ENCODE results near the gene DACT3.

The DACT3 gene

GRCh38 chr19:46618670-46619231 is 42.2 kb downstream of the DACT3 start:
- DNase-seq (ENCODE audit: low read depth, low spot score) = no peak
- Histone ChIP-seq H3K4me1 (ENCODE audit: insufficient read depth, insufficient read length) (peaks cover 20% of the 10 kb centered on the region), H3K36me3 (ENCODE audit: insufficient read depth, insufficient read length, low read length) (no peaks in the 10 kb centered on the region), H3K4me3 (ENCODE audit: insufficient read length, low read depth) (no peak overlapping the region), H3K27me3 (ENCODE audit: insufficient read depth, insufficient read length) (peaks cover 3% of the 10 kb centered on the region), H3K9me3 (ENCODE audit: insufficient read depth, low read length) (no peaks in the 10 kb centered on the region), H3K9ac (ENCODE audit: insufficient read length, low read depth) (no peak overlapping the region)
- TF ChIP-seq ZNF274 (IDR thresholded peaks at IDR 0.05; ENCODE audit: low read depth, low read length) = no peak
- no peak for TF ChIP-seq YY1 (IDR thresholded peaks at IDR 0.05; ENCODE audit: insufficient read depth, insufficient read length)
- TF ChIP-seq SUZ12 (IDR thresholded peaks at IDR 0.05; ENCODE audit: extremely low read depth, insufficient read depth, insufficient read length) = no peak

DNA sequence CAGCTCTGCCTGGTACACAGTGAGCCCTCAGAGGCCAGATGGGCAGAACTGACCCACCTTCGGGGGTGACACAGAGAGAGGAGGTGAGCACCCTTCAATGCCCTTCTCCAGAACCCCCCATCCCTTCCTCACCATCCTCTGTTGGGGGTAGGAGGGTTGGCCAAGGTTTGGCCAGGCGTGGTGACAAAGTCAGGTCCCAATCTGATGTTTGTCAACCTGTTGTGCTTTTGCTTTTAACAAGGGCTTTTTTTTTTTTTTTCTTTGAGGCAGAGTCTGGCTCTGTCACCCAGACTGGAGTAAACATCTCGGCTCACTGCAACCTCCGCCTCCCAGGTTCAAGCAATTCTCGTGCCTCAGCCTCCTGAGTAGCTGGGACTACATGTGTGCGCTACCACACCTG is 43.4 kb downstream of the DACT3 start:
- Histone ChIP-seq H3K36me3 (ENCODE audit: insufficient read depth, insufficient read length, low read length) (no peaks in the 10 kb centered on the region), H3K4me1 (ENCODE audit: insufficient read depth, insufficient read length) (peaks cover 20% of the 10 kb centered on the region), H3K27me3 (ENCODE audit: insufficient read depth, insufficient read length) (peaks cover 3% of the 10 kb centered on the region), H3K4me3 (ENCODE audit: insufficient read length, low read depth) (no peak overlapping the region), H3K9ac (ENCODE audit: insufficient read length, low read depth) (no peak overlapping the region), H3K9me3 (ENCODE audit: insufficient read depth, low read length) (no peaks in the 10 kb centered on the region)
- DNase-seq (ENCODE audit: low read depth, low spot score) = no peak
- TF ChIP-seq SUZ12 (IDR thresholded peaks at IDR 0.05; ENCODE audit: extremely low read depth, insufficient read depth, insufficient read length) (no peak), ZNF274 (IDR thresholded peaks at IDR 0.05; ENCODE audit: low read depth, low read length) (no peak), YY1 (IDR thresholded peaks at IDR 0.05; ENCODE audit: insufficient read depth, insufficient read length) (no peak)

DNA sequence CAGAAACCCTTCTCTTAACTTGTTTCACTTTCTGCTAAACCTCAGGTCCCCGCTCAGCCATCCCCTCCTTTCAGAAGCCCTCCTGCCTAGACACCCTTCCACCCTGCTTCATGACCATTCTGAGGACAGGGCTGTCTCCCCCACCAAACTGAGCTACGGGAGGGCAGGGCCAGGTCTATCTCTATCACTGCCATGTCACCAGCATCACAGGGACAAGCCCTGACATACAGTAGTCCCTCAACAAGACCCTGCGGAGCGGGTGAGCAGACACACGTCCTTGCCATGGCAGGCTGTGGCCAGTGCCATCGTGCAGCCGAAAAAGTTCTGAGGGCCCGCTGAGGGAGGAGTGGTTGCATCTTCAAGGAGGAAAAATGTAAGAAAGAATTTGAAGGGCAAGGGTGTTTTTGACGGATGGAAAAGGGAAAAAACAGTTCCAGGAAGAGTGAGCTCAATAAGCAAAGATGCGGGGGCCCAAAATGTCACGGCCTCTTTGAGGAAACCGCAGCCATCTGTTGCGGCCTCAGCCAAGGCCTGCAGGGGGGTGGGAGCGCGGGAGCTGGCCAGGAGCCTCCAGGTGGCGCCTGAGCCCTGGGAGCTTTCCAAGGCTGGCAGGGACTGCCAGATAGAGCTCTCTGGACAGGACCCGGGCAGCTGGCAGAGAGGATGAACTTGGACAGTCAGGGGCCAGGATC is 44.2 kb downstream of the DACT3 start:
- no peak for DNase-seq (ENCODE audit: low read depth, low spot score)
- Histone ChIP-seq H3K27me3 (ENCODE audit: insufficient read depth, insufficient read length) (peaks cover 3% of the 10 kb centered on the region), H3K9ac (ENCODE audit: insufficient read length, low read depth) (no peak overlapping the region), H3K4me1 (ENCODE audit: insufficient read depth, insufficient read length) (peaks cover 20% of the 10 kb centered on the region), H3K4me3 (ENCODE audit: insufficient read length, low read depth) (no peak overlapping the region), H3K9me3 (ENCODE audit: insufficient read depth, low read length) (no peaks in the 10 kb centered on the region), H3K36me3 (ENCODE audit: insufficient read depth, insufficient read length, low read length) (no peaks in the 10 kb centered on the region)
- TF ChIP-seq SUZ12 (IDR thresholded peaks at IDR 0.05; ENCODE audit: extremely low read depth, insufficient read depth, insufficient read length) = no peak

GRCh38 chr19:46615966-46616365 is 45.0 kb downstream of the DACT3 start:
- Histone ChIP-seq H3K4me3 (ENCODE audit: insufficient read length, low read depth) (no peak overlapping the region), H3K9ac (ENCODE audit: insufficient read length, low read depth) (no peak overlapping the region), H3K4me1 (ENCODE audit: insufficient read depth, insufficient read length) (peaks cover 14% of the 10 kb centered on the region), H3K36me3 (ENCODE audit: insufficient read depth, insufficient read length, low read length) (peaks cover 1% of the 10 kb centered on the region), H3K9me3 (ENCODE audit: insufficient read depth, low read length) (no peaks in the 10 kb centered on the region), H3K27me3 (ENCODE audit: insufficient read depth, insufficient read length) (peaks cover 3% of the 10 kb centered on the region)
- no peak for DNase-seq (ENCODE audit: low read depth, low spot score)
- TF ChIP-seq ZNF274 (IDR thresholded peaks at IDR 0.05; ENCODE audit: low read depth, low read length) = no peak
- TF ChIP-seq YY1 (IDR thresholded peaks at IDR 0.05; ENCODE audit: insufficient read depth, insufficient read length) = no peak
- no peak for TF ChIP-seq SUZ12 (IDR thresholded peaks at IDR 0.05; ENCODE audit: extremely low read depth, insufficient read depth, insufficient read length)

DNA sequence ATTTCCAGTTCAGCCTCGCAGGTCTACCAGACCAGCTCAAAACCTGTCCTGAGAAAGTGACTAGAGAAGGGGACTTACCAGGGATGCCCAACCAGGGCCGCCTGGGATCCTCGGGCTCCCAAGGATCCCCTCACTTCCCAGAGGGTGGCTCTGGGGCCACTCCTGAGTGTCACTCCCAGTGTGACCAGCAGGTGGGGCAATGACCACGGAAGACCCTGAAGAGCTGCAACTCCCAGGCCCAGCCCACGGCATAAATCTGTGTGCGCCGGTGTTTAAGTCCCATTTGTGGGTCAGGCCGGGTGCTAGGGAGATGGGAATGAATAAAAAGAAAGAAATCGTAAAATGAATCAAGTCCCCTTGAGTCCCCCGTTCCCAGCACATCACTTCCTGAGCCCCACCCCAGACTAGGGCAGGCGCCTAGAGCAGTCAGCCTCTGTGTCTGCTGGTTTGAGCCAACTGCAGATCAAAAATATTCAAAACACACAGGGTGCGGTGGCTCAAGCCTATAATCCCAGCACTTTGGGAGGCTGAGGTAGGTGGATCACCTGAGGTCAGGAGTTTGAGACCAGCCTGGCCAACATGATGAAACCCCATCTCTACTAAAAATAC is 46.8 kb downstream of the DACT3 start:
- DNase-seq (ENCODE audit: low read depth, low spot score) = peak; percentile 48
- no peak overlapping the region for H3K4me3 ChIP-seq (ENCODE audit: insufficient read length, low read depth)
- peak overlapping the region; percentile 32 for H3K9ac ChIP-seq (ENCODE audit: insufficient read length, low read depth)
- peaks cover 17% of the 10 kb centered on the region for H3K36me3 ChIP-seq (ENCODE audit: insufficient read depth, insufficient read length, low read length)
- peaks cover 3% of the 10 kb centered on the region for H3K27me3 ChIP-seq (ENCODE audit: insufficient read depth, insufficient read length)
- TF ChIP-seq SUZ12 (IDR thresholded peaks at IDR 0.05; ENCODE audit: extremely low read depth, insufficient read depth, insufficient read length) (no peak), ZNF274 (IDR thresholded peaks at IDR 0.05; ENCODE audit: low read depth, low read length) (no peak), YY1 (IDR thresholded peaks at IDR 0.05; ENCODE audit: insufficient read depth, insufficient read length) (no peak)
- peaks cover 11% of the 10 kb centered on the region for H3K4me1 ChIP-seq (ENCODE audit: insufficient read depth, insufficient read length)
- H3K9me3 ChIP-seq (ENCODE audit: insufficient read depth, low read length) = no peaks in the 10 kb centered on the region

DNA sequence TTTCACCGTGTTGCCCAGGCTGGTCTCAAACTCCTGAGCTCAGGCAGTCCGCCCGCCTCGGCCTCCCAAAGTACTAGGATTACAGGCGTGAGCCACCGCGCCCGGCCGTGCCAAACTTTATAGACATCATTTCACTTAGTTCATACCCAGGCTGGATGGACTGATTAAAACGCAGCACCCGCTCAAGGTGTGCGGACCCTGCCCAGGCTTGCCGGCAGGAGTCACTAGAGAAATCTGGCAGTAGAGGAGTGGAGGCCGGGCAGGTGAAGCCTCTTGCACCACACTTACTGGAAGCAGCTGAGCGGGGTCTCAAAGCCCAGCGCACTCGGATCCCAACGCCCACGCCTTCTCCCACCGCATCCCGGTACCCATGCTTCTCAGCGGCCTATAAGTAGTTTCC is 47.5 kb downstream of the DACT3 start:
- Histone ChIP-seq H3K9me3 (ENCODE audit: insufficient read depth, low read length) (no peaks in the 10 kb centered on the region), H3K27me3 (ENCODE audit: insufficient read depth, insufficient read length) (peaks cover 3% of the 10 kb centered on the region), H3K4me1 (ENCODE audit: insufficient read depth, insufficient read length) (peaks cover 8% of the 10 kb centered on the region), H3K9ac (ENCODE audit: insufficient read length, low read depth) (no peak overlapping the region), H3K36me3 (ENCODE audit: insufficient read depth, insufficient read length, low read length) (peaks cover 24% of the 10 kb centered on the region), H3K4me3 (ENCODE audit: insufficient read length, low read depth) (no peak overlapping the region)
- no peak for DNase-seq (ENCODE audit: low read depth, low spot score)
- TF ChIP-seq YY1 (IDR thresholded peaks at IDR 0.05; ENCODE audit: insufficient read depth, insufficient read length) (no peak), SUZ12 (IDR thresholded peaks at IDR 0.05; ENCODE audit: extremely low read depth, insufficient read depth, insufficient read length) (no peak), ZNF274 (IDR thresholded peaks at IDR 0.05; ENCODE audit: low read depth, low read length) (no peak)

- Histone ChIP-seq H3K9ac (ENCODE audit: insufficient read length, low read depth) (no peak overlapping the region), H3K9me3 (ENCODE audit: insufficient read depth, low read length) (no peaks in the 10 kb centered on the region), H3K36me3 (ENCODE audit: insufficient read depth, insufficient read length, low read length) (peaks cover 42% of the 10 kb centered on the region), H3K4me1 (ENCODE audit: insufficient read depth, insufficient read length) (peaks cover 10% of the 10 kb centered on the region), H3K27me3 (ENCODE audit: insufficient read depth, insufficient read length) (peaks cover 2% of the 10 kb centered on the region), H3K4me3 (ENCODE audit: insufficient read length, low read depth) (no peak overlapping the region)
- TF ChIP-seq ZNF274 (IDR thresholded peaks at IDR 0.05; ENCODE audit: low read depth, low read length) (no peak), SUZ12 (IDR thresholded peaks at IDR 0.05; ENCODE audit: extremely low read depth, insufficient read depth, insufficient read length) (no peak), YY1 (IDR thresholded peaks at IDR 0.05; ENCODE audit: insufficient read depth, insufficient read length) (no peak)
- DNase-seq (ENCODE audit: low read depth, low spot score) = no peak
Observed at GRCh38 chr19:46611776-46612175, 49.2 kb downstream of the DACT3 start.
